HL-60 (cell line): ENCODE measurements around the gene LYSMD2.
A peak's percentile ranks its signal among the peaks of the same experiment; 100 is the strongest.

Experiments
- DNase-seq, 2 experiments: peaks; one replicate each; pipeline ENCODE4 v3.0.0-alpha.2; 2010 to 2020; ENCODE audit warnings: low read depth in 1 of 2, low spot score in 1 of 2
- H3K27ac ChIP-seq: fragments of 250-450 bp; sonication (Bioruptor Pico); replicated peaks from 2 replicates; pipeline ENCODE4 v1.5.1; 2020; ENCODE audit warnings: mild to moderate bottlenecking, moderate library complexity
- H3K27me3 ChIP-seq: fragments of 250-450 bp; sonication (Bioruptor Pico); 2 replicates; pipeline ENCODE4 v1.5.1; 2021; ENCODE audit warnings: mild to moderate bottlenecking, moderate library complexity; ENCODE audit not compliant: insufficient read depth, poor library complexity, severe bottlenecking
- H3K4me3 ChIP-seq: replicated peaks from 2 replicates; pipeline ENCODE4 v1.5.1; 2011; ENCODE audit warnings: mild to moderate bottlenecking, control low read depth, low read length; ENCODE audit not compliant: insufficient read depth
- GABPA ChIP-seq: IDR thresholded peaks from 2 replicates; pipeline ENCODE4 v1.6.1; 2012; ENCODE audit warnings: low read depth
- POLR2AphosphoS5 ChIP-seq: IDR thresholded peaks from 2 replicates; pipeline ENCODE4 v1.6.1; 2012; ENCODE audit warnings: low read depth
- SPI1 ChIP-seq: IDR thresholded peaks from 2 replicates; pipeline ENCODE4 v1.6.1; 2012; ENCODE audit warnings: low read depth, mild to moderate bottlenecking, borderline replicate concordance
- TF ChIP-seq, protein P1 (sequence below): IDR thresholded peaks from one replicate; pipeline ENCODE4 v1.5.1; 2011; ENCODE audit warnings: low read length, control low read depth, inconsistent platforms; ENCODE audit not compliant: insufficient read depth
- TF ChIP-seq, protein P2 (sequence below): IDR thresholded peaks from 2 replicates; pipeline ENCODE4 v1.6.1; 2012; ENCODE audit warnings: low read depth; ENCODE audit not compliant: insufficient replicate concordance

LYSMD2 gene

DNA sequence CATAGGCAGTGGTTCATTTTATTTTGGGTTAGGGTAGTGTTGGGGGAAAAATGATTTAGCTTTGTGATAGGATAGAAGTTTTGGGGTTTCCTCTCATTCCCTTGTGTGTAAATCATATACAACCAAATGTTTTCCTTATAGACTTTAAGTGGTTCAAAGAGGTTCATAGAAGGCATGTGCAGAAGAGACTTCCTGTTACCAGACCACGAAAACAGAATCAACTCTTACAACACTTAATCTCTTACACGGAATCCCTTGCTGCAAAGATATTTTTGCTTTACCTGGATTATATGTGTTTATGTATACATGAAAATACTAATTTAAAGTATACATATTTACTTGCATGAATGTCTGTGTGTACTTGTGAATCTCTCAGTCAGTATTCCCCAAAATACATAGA is 16.8 kb upstream of the LYSMD2 start:
- no peak overlapping the region for H3K4me3 ChIP-seq
- H3K27me3 ChIP-seq: no peaks in the 10 kb centered on the region
- TF ChIP-seq, protein P1, sequence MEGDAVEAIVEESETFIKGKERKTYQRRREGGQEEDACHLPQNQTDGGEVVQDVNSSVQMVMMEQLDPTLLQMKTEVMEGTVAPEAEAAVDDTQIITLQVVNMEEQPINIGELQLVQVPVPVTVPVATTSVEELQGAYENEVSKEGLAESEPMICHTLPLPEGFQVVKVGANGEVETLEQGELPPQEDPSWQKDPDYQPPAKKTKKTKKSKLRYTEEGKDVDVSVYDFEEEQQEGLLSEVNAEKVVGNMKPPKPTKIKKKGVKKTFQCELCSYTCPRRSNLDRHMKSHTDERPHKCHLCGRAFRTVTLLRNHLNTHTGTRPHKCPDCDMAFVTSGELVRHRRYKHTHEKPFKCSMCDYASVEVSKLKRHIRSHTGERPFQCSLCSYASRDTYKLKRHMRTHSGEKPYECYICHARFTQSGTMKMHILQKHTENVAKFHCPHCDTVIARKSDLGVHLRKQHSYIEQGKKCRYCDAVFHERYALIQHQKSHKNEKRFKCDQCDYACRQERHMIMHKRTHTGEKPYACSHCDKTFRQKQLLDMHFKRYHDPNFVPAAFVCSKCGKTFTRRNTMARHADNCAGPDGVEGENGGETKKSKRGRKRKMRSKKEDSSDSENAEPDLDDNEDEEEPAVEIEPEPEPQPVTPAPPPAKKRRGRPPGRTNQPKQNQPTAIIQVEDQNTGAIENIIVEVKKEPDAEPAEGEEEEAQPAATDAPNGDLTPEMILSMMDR: no peak
- peak; percentile 79 for TF ChIP-seq SPI1
- DNase-seq: peak in 1 of 2 experiments; percentile 36
- H3K27ac ChIP-seq: peak overlapping the region; percentile 55

DNA sequence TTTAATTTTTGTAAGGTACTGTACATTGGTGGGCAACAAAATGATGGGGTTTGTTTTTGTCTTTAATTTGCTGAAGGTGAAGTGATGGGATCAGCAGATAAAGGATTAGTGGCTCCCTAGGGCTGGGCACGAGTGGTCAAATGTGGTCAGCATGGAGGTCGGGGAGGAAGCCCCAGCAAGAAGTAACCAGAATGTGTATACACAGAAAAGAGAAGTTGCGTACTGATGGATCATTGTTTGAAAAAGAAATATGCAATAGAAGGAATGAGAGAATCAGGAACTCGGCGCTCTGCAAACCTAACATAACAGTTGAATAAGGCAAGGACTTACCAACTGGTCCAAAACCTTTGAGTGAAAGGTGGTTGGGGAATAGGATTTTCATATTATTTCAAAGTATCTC is 15.4 kb upstream of the LYSMD2 start:
- Histone ChIP-seq H3K4me3 (0 out of 2 replicates have a peak overlapping the region, but pooled peaks have one; percentile 0), H3K27ac (peak overlapping the region; percentile 30), H3K27me3 (no peaks in the 10 kb centered on the region)
- peak in 1 of 2 experiments; percentile 57 for DNase-seq
- TF ChIP-seq POLR2AphosphoS5 (no peak), SPI1 (peak; percentile 64; the same call in 1 of the 2 replicates), GABPA (no peak)
- TF ChIP-seq, protein P1: no peak
- TF ChIP-seq, protein P2, sequence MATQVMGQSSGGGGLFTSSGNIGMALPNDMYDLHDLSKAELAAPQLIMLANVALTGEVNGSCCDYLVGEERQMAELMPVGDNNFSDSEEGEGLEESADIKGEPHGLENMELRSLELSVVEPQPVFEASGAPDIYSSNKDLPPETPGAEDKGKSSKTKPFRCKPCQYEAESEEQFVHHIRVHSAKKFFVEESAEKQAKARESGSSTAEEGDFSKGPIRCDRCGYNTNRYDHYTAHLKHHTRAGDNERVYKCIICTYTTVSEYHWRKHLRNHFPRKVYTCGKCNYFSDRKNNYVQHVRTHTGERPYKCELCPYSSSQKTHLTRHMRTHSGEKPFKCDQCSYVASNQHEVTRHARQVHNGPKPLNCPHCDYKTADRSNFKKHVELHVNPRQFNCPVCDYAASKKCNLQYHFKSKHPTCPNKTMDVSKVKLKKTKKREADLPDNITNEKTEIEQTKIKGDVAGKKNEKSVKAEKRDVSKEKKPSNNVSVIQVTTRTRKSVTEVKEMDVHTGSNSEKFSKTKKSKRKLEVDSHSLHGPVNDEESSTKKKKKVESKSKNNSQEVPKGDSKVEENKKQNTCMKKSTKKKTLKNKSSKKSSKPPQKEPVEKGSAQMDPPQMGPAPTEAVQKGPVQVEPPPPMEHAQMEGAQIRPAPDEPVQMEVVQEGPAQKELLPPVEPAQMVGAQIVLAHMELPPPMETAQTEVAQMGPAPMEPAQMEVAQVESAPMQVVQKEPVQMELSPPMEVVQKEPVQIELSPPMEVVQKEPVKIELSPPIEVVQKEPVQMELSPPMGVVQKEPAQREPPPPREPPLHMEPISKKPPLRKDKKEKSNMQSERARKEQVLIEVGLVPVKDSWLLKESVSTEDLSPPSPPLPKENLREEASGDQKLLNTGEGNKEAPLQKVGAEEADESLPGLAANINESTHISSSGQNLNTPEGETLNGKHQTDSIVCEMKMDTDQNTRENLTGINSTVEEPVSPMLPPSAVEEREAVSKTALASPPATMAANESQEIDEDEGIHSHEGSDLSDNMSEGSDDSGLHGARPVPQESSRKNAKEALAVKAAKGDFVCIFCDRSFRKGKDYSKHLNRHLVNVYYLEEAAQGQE: no peak

DNA sequence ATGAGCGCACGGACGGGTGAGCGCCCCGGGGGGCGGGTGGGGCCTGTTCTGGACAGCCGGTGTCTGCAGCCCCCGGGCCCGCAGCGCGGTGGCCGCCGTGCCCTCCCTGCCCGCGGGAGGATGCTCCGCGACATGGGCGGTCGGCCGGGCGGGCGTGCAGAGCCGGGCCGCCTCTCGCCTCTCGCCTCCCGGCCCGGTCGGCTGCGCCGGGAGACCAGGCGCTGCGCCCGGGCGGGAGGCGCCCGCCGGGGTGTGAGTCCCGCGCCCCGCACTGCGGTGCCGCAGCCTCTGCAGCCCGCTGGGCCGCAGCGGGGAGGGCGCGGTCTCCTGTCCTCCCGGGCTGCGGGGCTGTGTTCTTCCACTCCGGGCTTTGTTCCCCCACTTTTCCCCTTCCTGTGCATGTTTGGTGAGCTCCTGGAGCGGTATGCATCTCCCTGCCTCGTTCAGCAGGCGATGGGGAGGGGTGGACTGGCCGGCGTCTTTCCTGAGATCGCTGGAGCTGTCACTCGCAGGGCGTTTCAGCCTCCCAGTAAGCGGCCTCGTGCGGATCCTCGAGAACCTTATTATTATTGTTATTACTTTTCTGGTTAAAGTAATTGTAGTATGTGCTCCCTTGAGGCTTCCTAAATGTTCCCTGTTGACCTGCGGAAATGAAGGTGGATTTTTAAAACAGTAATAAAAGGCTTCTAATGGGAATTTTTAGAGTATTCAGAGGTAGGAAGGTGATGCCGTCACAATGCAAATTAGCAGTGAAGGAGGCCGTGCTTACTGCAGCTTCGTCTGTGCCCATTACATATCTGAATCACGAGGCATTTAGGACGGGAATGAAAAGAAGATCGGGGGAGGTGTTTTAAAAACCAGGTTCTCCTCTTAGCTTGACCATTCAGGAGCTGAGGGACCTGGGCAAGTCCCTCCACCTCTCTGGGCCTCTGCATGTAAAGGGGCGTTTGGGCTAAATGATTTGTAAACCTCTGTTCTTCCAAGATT is 14.5 kb upstream of the LYSMD2 start:
- Histone ChIP-seq H3K4me3 (peak overlapping the region; percentile 78), H3K27me3 (no peaks in the 10 kb centered on the region), H3K27ac (peak overlapping the region; percentile 30)
- TF ChIP-seq GABPA (no peak), SPI1 (no peak), POLR2AphosphoS5 (no peak)
- TF ChIP-seq, protein P2: no peak
- TF ChIP-seq, protein P1: no peak
- peak in 1 of 2 experiments; percentile 36 for DNase-seq
